Nephron (organoid): ENCODE measurements around the gene CD276.

ENCODE experiments used
- H3K27ac Mint-ChIP-seq, 3 experiments: 2 replicates each; pipeline ENCODE4 v1.8.0; 2020; ENCODE audit warnings: mixed read lengths in 3 of 3, mild to moderate bottlenecking in 2 of 3, moderate library complexity in 1 of 3
- H3K27me3 Mint-ChIP-seq: 2 replicates; pipeline ENCODE4 v1.8.0; 2021; ENCODE audit warnings: low read depth, mild to moderate bottlenecking, moderate library complexity, mixed read lengths
- H3K36me3 Mint-ChIP-seq: 2 replicates; pipeline ENCODE4 v1.8.0; 2020; ENCODE audit warnings: low read depth, mixed read lengths
- H3K4me1 Mint-ChIP-seq: 2 replicates; pipeline ENCODE4 v1.8.0; 2020; ENCODE audit warnings: mixed read lengths
- H3K4me3 Mint-ChIP-seq, 3 experiments: 2 replicates each; pipeline ENCODE4 v1.8.0; 2020; ENCODE audit warnings: mild to moderate bottlenecking in 3 of 3, mixed read lengths in 3 of 3, moderate library complexity in 2 of 3
- H3K9me3 Mint-ChIP-seq: 2 replicates; pipeline ENCODE4 v1.8.0; 2020; ENCODE audit warnings: mixed read lengths
- CTCF ChIP-seq, 3 experiments: fragments of 200-600 bp; sonication (generic); IDR thresholded peaks; one replicate each; pipeline ENCODE4 v1.5.0; 2021; ENCODE audit warnings: antibody characterized with exemption in 3 of 3; ENCODE audit not compliant: unreplicated experiment in 3 of 3

CD276 gene

GRCh38 chr15:73686781-73687256, 2.6 kb downstream of the CD276 start:
- Mint-ChIP-seq H3K9me3 (no peaks in the 10 kb centered on the region), H3K4me3 (peak overlapping the region; percentile 91 to 98 (median 92)), H3K4me1 (peaks cover 59% of the 10 kb centered on the region), H3K27ac (peak overlapping the region; percentile 77 to 89 (median 84)), H3K36me3 (peaks cover 5% of the 10 kb centered on the region), H3K27me3 (no peaks in the 10 kb centered on the region)
- no peak for TF ChIP-seq CTCF (IDR thresholded peaks at IDR 0.05; ENCODE audit: unreplicated experiment in 3 of 3)

- Mint-ChIP-seq H3K4me1 (peaks cover 56% of the 10 kb centered on the region), H3K27ac (no peak overlapping the region), H3K36me3 (peaks cover 5% of the 10 kb centered on the region), H3K9me3 (no peaks in the 10 kb centered on the region), H3K27me3 (no peaks in the 10 kb centered on the region), H3K4me3 (peak overlapping the region in 2 of 3 experiments; percentile 16 to 18)
- TF ChIP-seq CTCF (IDR thresholded peaks at IDR 0.05; ENCODE audit: unreplicated experiment in 3 of 3) = no peak
These were observed 3.2 kb downstream of the CD276 start for GRCh38 chr15:73687351-73687750.

- no peak for TF ChIP-seq CTCF (IDR thresholded peaks at IDR 0.05; ENCODE audit: unreplicated experiment in 3 of 3)
- H3K27ac Mint-ChIP-seq = no peak overlapping the region
- H3K36me3 Mint-ChIP-seq = peaks cover 5% of the 10 kb centered on the region
- no peaks in the 10 kb centered on the region for H3K27me3 Mint-ChIP-seq
- H3K4me3 Mint-ChIP-seq = no peak overlapping the region
- no peaks in the 10 kb centered on the region for H3K9me3 Mint-ChIP-seq
- peaks cover 54% of the 10 kb centered on the region for H3K4me1 Mint-ChIP-seq
These were observed 4.3 kb downstream of the CD276 start for GRCh38 chr15:73688455-73688854.

- H3K27me3 Mint-ChIP-seq = no peaks in the 10 kb centered on the region
- H3K4me1 Mint-ChIP-seq = peaks cover 56% of the 10 kb centered on the region
- TF ChIP-seq CTCF (IDR thresholded peaks at IDR 0.05; ENCODE audit: unreplicated experiment in 3 of 3) = no peak
- no peaks in the 10 kb centered on the region for H3K9me3 Mint-ChIP-seq
- H3K36me3 Mint-ChIP-seq = peaks cover 5% of the 10 kb centered on the region
- no peak overlapping the region for H3K27ac Mint-ChIP-seq
- no peak overlapping the region for H3K4me3 Mint-ChIP-seq
These were observed 7.2 kb downstream of the CD276 start for GRCh38 chr15:73691396-73691795.

- H3K27me3 Mint-ChIP-seq = no peaks in the 10 kb centered on the region
- H3K27ac Mint-ChIP-seq = peak overlapping the region in 2 of 3 experiments; percentile 57 to 58
- no peaks in the 10 kb centered on the region for H3K36me3 Mint-ChIP-seq
- no peaks in the 10 kb centered on the region for H3K9me3 Mint-ChIP-seq
- no peak for TF ChIP-seq CTCF (IDR thresholded peaks at IDR 0.05; ENCODE audit: unreplicated experiment in 3 of 3)
- H3K4me3 Mint-ChIP-seq = no peak overlapping the region
- H3K4me1 Mint-ChIP-seq = peaks cover 59% of the 10 kb centered on the region
These were observed 10.2 kb downstream of the CD276 start for GRCh38 chr15:73694419-73694818.
